Right renal cortex interstitium (tissue), 3 donors: ENCODE measurements around the gene SEC24A. TPM values are rescaled to one million over a fixed set of nuclear protein-coding genes. Genes with fewer than 3 reads are reported as not detected.
"Not testable (repeated sequence)": the region's sequence is repeated elsewhere in the genome, so short reads cannot be mapped to it uniquely, and the experiment has no call there.

Experiments
- DNase-seq, 3 donors: peaks; one replicate each; pipeline ENCODE4 v3.0.0-alpha.2; 2013; ENCODE audit warnings: low read depth in 3 of 3, low spot score in 2 of 3
- polyA plus RNA-seq, 3 donors: library from polyadenylated mRNA; unstranded; fragments of 120-200 nt; gene quantifications; one replicate each; pipeline ENCODE4 v1.2.1, GENCODE V29; 2013; ENCODE audit not compliant: insufficient read length in 3 of 3

Gene SEC24A
- polyA plus RNA-seq: 10 to 100 TPM; 21.3 to 22.1 (median 21.9) TPM

DNA sequence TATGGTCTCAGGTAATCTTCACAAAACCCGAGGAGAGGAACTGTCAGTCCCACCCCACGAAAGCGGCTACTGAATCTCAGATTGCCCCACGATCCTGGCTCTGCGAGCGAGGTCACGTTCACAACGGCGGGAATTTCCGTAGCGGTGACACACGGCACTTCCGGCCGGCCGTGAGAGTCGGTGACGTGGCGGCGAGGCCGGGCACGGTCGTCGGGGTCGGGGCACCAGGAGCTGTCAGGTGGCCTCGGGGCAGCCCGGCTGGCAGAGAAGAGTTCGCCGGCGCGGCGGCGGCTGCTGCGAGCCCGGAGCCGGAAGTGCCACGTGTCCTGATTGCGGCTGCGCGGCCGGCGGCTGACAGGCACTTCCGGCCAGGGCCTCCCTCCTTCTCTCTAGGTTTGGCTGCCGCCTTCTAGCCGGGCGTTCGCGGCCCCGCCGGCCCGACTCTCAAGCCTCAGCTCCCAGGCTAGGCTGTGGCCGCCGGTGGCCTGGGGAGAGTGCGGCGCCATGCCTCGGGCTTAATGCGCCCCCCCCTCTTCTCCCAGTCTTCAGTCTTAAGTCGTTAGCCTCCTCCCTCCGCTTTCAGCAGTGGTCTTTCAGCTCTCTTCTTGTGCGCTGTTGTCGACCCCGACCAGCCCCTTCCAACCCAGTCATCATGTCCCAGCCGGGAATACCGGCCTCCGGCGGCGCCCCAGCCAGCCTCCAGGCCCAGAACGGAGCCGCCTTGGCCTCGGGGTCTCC is at the start of gene SEC24A:
Gene SEC24A (plus strand): TSS at position 361 of the 738 bp plus-strand sequence. CDS start 292 bp downstream, at position 653.
- DNase-seq: peak in 2 of 3 donors; percentile 38 to 61

DNA sequence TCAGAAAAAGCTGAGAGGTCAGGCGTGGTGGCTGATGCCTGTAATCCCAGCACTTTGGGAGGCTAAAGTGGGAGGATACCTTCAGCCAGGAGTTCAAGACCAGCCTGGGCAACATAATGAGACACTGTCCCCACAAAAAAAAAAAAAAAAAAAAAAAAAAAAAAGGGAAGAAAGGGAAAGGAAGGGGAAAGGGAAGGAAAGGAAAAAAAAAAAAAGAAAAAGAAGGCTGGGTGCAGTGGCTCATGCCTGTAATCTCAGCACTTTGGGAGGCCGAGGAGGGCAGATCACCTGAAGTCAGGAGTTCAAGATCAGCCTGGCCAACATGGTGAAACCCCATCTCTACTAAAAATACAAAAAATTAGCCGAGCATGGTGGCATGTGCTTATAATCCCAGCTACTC is 48.8 kb upstream of the SEC24A start:
- not testable (repeated sequence) for DNase-seq

DNA sequence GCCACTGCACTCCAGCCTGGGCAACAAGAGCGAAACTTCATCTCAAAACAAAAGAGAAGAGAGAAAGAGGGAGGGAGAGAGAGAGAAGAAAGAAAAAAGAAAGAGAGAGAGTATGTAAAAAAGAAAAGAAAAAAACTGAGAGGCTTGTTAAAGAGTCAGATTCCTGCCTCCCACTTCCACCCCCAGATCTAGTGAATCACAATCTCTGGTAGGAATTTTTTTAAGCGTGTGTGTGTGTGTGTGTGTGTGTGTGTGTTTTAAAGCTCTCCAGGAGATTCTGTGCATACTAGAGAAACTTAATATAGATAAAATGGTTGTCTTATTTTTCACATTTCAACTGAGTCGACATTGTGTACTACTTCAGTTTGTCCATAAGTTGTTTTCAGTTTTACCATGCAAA is 48.0 kb upstream of the SEC24A start:
- DNase-seq: no peak

DNA sequence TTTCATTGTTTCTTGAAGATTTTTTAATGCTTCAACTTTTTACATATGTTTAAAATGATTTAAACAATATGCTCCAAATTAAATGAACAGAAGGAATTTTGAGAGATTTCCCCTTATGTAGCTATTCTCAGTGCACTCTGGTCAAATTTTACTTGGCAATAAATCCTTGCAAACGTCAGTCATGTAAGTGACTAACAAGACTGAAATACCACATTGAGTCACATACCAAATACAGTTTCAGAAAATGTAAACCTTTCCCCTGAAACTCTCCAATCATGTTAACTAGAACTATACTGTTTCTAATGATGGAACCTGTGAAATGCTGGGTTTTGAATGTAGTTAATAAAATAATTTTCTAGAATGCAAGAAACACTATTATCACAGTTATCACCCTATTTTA is 45.5 kb upstream of the SEC24A start:
- DNase-seq: no peak

DNA sequence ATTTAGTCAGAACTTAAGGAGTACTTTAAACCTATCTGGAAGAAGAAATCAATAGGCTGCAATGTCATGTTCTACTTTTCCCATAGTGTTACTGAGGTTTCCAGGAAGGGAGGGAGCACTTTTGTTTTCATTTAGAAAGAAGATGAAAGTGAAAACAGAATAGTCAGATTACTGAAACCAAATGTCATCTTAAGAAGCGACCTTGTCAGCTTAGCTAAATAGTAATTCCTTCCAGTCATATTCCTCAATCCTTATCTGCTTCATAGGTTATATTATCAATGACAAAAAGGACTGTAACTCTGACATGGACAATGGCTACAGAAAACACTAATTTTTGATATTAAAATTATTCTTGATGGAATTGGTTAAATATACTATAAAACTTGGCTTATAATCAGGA is 43.7 kb upstream of the SEC24A start:
- DNase-seq: no peak

DNA sequence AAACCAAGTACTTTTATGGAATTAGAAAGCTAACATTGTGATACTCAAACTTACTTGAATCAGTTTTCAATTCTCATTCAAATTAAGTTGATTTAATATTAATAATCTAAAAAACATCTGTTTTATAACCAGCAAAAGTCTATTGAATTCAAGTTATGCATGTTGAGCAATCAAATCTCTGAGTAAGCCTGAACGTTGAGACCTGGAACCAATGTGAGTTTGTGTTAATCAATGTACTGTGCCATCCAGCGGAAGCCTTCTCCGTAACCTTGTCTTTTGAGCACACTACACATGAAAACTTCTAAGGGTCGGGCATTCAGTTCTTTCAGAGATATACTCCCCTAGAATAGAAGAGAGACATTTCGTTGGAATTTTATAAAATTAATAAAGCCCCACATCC is 41.9 kb upstream of the SEC24A start:
- no peak for DNase-seq

DNA sequence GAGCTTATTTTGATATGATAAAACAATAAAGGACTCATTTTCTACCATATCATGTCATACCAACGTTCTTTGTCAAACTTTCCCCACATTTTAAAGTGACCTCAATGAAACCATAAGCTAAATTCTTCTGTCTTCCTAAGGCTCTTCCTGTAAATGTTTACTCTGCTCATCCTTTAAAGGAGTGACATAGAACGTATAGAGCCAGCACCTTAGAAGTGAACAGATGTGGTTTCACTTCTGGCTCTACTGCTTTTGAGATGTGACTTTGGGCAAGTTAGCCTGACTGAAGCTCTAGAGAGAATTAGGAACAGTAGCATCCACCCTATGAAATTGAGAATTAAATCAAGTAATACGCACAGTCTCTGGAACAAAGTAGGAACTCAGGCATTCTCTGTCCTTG is 40.0 kb upstream of the SEC24A start:
- DNase-seq: no peak

DNA sequence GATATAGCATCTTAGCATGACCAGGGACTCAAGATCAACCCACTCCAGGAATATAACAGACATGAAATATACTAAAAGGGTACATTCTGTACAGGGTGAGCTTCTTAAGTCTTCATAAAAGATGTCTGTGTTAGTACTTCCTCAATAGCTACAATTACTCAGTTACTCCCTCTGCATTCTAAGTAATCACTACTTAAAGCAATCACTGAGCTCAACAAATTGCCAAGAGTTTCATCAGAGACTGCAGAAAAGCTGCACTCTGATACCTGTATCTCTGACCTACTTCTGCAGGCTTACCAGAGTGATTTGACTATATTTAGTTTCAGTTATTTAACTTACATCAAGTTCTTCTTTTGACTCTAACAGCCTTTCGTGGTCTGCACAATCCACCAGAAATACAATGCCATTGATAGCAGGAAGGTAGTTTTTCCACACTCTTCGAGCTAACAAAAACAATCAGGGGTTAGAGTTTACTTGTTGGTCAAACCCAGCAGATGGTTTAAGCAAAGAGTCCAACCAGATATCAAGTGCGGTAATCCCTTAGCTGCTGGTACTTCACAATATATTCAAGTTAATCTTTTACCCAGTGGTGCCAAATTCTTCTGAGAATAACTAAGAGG is 39.2 kb upstream of the SEC24A start:
- no peak for DNase-seq

DNA sequence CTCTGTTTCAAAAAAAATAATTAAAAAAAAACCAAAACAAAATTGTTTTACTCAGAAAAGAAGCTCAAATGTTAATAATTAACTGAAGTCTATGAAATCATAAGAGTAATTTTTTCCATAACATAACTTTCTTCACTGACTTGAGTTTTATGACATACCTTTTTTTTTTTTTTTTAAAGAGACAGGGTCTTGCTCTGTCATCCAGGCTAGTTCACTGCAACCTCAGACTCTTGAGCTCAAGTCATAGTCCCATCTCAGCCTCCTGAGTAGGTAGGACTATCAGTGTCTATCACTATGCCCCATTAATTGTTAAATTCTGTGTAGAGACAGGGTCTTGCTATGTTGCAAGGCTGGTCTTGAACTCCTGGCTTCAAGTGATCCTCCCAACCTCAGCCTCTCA is 37.9 kb upstream of the SEC24A start:
- no peak for DNase-seq

DNA sequence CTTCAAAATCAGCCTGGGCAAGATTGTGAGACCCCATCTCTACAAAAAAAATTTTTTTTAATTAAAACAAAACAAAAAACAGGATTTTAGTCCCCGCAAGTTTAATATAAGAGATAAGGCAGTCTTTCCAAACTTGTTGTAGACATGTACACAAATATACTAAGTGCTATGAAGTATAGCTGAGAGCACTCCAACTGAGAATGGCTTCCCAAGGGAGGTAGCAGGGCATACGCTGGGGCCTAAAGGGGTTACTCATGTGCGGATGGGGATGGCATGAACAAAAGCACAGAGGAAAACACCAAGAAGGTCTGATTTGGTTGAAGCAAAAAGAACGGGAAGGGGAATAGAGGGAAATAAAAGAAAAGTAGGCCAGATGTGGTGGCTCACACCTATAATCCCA is 37.1 kb upstream of the SEC24A start:
- no peak for DNase-seq

DNA sequence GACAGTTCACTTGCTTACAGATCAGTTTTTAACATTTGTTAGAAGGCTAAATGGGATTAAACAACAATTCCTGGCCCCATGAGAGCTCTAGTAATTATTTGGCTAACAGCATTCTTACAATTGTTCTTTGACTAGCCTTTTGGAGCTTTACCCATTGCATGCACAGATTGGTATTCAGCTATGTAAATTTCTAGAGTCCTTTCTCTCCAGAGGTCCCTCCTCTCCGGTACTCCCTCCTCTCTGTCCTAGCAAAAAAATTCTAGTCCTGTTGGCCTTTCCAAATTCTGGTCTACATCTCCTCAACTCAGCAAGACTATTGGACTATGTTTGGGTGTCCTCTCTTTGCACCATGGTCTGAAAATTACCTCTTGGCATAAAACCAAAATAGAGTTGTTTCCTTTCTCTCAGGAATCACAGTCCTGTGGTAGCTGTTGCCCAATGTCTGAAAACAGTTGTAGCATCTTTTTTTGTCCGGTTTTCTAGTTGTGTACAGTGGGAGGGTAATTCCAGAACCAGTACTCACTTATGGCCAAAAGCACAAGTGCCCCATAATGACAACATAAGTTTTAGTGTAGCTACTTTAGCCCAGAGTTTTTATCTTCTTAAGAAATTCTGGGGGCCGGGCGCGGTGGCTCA is 34.0 kb upstream of the SEC24A start:
- DNase-seq: no peak

DNA sequence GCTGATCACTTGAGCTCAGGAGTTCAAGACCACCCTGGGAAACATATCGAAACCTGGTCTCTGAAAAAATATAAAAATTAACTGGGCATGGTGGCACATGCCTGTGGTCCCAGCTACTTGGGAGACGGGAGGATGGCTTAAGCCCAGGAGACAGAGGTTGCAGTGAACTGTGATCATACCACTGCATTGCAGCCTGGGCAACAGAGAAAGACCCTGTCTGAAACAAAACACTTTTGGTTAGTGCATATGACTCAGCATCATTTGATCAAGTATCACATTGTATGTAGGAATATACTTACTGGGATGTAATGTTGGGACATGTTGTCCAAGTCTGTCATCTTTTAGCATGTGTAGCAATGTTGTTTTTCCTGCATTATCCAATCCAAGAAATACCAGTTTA is 28.0 kb upstream of the SEC24A start:
- DNase-seq: no peak

DNA sequence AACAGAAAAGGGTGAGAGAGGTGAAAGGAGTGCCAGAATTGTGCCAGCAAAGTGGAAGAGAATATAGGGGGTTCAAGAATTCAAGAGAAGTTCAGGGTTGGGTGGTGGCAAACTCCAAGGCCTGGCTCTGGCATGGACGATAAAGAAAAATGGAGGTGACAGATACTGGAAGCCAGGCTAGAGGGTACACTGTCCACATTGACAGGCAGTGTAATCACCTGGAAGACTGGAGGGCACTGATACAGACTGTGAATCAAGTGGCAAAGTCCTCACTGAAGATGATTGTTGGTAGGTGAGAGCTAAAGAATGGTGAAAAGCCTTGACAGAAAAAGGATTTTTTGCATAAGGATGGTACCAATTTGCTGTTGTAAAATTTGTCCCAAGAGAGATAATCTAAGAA is 23.0 kb upstream of the SEC24A start:
- DNase-seq: no peak

DNA sequence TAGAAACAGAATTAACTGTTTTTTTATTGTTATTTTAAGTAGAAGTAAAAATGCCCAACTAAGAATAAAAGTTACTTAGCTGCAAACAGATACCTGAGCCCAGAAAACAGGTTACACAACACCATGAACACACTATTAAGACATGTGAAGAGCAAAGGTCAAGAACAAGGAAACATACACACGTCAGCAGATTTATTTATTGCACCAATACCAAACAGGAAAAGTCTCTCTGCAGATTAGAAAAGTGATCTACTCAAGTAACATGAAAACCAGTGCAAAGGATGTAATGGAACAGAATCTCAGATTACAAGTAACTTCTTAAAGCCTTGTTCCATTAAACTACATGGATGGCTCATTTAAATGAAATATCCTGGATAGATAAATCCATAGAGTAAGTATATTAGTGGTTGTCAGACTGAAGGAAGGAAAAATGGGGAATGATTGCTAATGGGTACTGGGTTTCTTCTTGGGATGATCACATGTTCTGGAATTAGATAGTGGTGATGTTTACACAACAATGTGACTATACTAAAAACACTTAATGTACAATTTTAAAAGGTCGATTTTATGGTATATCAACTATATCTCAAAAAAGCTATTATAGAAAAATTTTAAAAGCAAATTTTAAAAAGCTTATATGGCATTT is 22.1 kb upstream of the SEC24A start:
- no peak for DNase-seq

DNA sequence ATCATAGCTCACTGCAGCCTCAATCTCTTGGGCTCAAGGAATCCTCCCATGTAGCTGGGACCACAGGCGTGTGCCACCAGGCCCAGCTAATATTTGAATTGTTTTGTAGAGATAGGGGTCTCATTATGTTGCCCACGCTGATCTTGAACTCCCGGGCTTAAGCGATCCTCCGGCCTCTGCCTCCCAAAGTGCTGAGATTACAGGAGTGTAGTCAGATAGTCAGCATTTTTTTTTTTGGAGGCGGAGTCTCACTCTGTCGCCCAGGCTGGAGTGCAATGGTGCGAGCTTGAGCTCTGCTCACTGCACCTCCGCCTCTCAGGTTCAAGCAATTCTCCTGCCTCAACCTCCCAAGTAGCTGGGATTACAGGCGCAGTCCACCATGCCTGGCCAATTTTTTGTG is 14.4 kb upstream of the SEC24A start:
- no peak for DNase-seq

DNA sequence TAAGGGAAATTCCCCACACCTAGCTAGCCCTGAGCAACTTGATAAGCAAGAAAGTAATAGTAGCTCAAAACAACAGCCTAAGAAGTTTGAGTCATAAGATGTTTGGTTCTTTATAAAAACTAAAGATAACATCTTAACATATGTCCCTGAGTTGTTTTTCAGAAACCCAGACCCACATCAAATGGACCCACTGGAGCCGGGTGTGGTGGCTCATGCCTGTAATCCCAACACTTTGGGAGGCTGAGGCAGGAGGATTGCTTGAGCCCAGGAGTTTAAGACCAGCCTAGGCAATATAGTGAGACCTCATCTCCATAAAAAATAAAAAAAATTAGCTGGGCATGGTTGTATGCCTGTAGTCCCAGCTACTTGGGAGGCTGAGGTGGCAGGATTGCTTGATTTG is 13.2 kb upstream of the SEC24A start:
- DNase-seq: not testable (repeated sequence)

DNA sequence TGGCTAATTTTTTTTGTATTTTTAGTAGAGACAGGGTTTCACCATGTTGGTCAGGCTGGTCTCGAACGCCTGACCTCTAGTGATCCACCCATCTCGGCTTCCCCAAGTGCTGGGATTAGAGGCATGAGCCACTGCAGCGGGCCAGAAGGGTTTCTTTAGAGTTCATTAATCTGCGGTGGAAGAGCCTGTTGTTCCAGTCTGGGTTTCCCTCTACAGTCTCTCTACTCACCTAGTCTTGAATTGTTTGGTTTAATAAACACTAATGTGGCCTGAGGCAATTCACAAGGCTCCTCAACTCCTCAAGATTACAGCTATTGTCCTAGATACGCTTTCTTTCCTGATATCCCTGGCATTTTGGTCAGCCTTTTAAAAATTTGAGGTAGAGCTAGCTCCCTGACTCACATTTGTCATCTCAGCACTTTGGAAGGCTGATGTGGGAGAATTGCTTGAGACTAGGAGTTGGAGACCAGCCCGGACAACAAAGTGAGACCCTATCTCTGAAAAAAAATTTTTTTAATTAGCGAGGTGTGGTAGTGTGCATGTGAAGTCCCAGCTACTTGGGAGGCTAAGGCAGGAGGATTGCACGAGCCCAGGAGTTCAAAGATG is 11.4 kb upstream of the SEC24A start:
- DNase-seq: no peak

DNA sequence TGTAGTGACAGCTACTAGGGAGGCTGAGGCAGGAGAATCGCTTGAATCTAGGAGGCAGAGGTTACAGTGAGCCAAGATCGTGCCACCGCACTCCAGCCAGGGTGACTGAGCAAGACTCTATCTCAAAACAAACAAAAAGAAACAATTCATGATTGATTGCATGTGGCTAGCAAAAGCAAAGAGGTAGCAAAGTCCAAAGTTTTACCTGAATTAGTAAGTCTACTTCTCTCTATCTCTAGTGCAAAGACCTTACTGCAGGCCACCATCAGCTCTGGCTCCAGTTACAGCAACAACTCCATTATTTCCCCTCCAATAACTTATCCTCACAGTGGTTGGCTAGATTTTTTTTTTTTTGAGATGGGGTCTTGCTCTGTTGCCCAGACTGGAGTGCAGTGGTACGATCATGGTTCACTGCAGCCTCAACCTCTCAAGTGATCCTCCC is 9.8 kb upstream of the SEC24A start:
- DNase-seq: no peak

DNA sequence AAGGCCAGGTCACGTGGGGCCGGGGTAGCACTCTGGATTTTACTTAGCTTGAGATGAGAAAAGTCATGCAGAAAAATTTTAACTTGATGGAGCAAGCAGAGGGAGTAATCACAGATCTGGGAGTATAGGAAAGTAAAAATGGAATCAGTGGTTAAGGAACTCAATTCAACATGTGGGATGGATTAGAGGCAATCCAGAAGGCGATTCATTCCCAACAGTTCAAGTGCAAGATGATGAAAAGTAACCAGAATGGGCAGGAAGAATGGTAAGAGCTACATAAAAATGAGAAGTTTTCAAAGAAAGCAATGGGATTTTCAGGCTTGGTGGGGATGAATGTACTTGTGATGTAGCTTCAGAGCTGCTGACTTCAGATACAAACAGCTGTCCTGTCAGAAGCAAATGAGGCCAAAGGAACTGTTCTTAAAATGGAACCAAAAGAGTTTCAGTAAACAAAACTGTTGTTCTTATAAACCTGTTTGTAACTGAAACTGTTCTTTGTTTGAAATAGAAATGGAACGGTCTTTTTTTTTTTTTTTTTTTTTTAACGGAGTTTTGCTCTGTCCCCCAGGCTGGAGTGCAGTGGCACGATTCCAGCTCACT is 5.6 kb upstream of the SEC24A start:
- no peak for DNase-seq

DNA sequence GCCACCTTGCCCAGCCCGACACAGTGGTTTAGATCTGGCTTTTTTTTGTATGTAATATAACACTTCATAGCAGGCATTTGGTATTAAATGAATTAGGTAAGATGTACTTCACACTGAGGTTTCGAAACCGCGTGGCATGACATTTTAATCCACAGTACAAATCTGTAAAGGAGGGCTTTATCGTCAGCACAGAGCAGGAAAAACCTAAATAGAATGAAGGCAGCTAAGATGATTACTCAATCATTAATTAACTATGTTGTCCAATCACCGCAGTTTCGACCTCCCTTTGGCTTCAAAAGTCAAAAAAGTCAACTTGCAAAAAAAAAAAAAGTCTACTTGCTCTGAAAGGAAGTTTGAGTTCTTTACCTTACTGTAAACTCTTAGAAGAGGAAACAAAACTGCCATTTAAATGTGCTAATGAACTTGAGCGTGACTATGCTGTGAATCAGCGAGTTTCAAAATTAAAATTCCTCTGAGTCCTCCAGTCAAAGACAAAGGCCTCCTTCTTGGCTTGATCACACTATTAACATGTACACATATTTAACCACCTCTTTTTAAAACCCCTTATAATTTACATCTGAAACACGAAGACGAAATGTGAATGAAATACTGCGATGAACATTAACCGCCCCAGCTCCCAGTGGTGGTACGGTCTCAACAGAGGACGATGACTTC is 698 bp upstream of the SEC24A start:
- DNase-seq: no peak
